AG08396 (cell line): ENCODE measurements around the gene FAM111A.

ENCODE experiments used
- DNase-seq: peaks from one replicate; pipeline ENCODE4 v3.0.0; 2012; ENCODE audit warnings: low spot score, mixed read lengths

Gene FAM111A

DNA sequence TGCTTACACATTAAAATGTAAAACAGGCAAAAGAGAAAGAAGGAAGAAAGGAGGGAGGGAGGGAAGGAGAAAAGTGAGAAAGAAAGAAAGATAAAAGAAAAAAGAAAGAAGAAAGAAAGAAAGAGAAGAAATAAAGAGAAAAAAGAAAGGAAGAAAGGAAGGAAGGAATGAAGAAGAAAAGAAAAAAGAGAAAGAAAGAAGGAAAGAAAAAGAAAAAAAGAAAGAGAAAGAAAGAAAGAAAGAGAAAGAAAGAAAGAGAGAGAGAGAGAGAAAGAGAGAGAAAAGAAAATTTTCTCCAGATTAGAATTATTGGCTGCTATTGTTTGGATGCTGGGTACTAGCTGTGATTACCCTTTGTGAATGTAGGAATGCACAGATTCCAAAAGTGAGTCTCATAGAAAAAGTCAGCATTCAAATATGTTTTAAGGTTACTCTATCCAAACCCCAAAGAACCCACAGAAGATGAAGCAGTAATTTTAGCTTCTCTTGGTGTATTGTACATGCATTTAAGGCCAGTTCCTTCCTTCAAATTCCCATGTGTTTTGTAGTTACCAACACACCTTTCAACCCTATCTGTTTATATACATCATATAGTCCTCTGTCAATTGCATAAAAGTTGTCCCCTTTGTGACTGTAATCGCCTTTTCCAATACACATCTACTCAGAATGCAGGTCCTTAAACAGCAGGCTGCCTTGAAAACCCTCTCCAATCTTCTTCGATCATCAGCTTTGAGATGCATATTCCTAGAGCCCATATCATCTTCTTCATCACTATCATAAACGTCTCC is 789 bp upstream of the FAM111A start:
- peak; percentile 67 for DNase-seq

DNA sequence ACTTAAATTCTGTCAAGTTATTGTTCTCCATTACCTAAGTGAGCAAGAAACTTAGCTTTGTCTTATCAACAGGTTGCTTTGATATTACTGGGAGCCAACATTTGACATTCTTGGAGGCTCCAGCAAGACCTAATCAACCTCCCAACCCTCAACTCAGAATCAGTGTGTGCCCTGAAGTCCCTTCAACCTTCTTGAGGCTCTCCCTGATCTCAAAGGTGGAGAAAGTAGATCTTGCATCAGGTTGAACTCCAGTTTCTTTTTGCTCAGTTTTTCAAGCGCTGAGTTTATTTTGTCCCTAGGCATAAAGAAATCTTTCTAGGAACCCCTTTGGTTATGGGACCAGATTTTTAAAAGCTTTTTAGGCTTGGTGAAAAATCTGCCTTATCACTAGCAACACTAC is 1.4 kb downstream of the FAM111A start:
- DNase-seq = no peak

DNA sequence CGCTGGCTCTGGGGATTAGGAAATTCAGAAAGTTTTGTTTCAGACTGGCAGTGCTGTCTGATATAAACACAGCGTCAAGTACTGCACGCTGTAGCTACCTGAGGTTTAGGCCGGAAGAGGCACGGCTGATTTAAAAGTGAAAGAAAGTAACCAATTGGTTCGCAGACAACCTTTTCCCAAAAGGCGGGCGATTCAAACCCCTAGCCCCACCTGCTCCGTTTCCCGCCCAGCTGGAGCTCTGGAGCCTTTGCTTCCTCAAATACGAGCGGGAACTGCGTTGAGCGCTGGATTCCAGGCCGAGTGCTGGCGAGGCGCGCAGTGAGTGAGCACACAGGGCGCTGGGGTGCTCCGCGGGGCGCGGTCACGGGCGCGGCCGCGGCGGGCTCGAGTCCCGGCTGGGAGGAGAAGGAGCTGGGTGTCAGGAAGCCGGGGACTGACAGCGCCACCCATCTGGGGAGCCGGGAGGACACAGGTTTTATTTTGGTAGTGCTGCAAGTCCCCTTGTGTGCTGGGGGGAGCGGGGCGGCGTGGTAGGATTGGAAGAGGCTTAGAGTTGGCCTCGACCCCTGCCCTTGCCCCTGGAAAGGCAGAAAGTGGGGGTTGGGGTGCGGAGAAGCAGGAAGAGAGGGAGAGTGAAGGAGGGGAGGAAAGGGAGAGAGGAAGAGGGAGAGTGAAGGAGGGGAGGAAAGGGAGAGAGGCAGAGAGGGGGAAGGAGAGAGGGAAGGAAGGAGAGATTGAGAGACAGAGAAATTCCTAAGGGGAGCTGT is 2.1 kb downstream of the FAM111A start:
- DNase-seq = peak; percentile 87

- DNase-seq = peak; percentile 17
Measured at GRCh38 chr11:59145534-59145933, 2.9 kb downstream of the FAM111A start.

DNA sequence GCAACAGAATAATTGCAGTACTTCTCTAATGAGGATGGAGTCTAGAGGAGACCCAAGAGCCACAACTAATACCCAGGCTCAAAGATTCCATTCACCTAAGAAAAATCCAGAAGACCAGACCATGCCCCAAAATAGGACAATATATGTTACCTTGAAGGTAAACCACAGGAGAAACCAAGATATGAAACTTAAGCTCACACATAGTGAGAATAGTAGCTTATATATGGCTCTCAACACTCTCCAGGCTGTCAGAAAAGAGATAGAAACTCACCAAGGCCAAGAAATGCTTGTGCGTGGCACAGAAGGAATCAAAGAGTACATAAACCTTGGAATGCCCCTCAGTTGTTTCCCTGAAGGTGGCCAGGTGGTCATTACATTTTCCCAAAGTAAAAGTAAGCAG is 9.1 kb downstream of the FAM111A start:
- no peak for DNase-seq

DNA sequence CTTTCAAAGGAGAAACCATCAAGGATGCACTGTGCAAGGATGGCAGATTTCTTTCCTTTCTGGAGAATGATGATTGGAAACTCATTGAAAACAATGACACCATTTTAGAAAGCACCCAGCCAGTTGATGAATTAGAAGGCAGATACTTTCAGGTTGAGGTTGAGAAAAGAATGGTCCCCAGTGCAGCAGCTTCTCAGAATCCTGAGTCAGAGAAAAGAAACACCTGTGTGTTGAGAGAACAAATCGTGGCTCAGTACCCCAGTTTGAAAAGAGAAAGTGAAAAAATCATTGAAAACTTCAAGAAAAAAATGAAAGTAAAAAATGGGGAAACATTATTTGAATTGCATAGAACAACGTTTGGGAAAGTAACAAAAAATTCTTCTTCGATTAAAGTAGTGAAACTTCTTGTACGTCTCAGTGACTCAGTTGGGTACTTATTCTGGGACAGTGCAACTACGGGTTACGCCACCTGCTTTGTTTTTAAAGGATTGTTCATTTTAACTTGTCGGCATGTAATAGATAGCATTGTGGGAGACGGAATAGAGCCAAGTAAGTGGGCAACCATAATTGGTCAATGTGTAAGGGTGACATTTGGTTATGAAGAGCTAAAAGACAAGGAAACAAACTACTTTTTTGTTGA is 9.8 kb downstream of the FAM111A start:
- no peak for DNase-seq

GRCh38 chr11:59154610-59155009 is 12.0 kb downstream of the FAM111A start:
- DNase-seq = no peak

GRCh38 chr11:59157433-59157832 is 14.8 kb downstream of the FAM111A start:
- DNase-seq = no peak

GRCh38 chr11:59158206-59159068 is 15.8 kb downstream of the FAM111A start:
- DNase-seq = peak; percentile 71

DNA sequence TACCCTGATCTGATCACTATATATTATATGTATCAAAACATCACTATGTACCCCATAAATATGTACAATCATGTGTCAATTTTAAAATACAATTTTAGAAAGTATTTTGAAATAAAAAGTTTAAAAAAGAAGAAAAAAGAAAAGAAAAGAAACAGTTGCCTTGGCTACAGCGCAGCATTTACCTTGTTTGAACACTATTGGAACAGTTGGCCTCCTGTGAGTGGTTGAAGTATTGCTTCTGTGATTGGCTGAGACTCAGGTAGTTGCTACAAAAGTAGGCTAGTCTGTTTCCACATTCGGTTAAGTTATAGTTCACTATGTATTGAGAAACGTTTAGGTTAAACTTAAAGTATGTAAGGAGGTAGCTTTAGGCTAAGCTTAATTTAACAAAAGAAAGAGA is 21.4 kb downstream of the FAM111A start:
- DNase-seq = no peak

- DNase-seq = peak; percentile 89
Measured at GRCh38 chr11:59171508-59172322, 29.1 kb downstream of the FAM111A start, which contains the start of gene DTX4. Gene DTX4 (plus strand): TSS chr11:59172132. CDS start chr11:59172596, 464 bp downstream.

DNA sequence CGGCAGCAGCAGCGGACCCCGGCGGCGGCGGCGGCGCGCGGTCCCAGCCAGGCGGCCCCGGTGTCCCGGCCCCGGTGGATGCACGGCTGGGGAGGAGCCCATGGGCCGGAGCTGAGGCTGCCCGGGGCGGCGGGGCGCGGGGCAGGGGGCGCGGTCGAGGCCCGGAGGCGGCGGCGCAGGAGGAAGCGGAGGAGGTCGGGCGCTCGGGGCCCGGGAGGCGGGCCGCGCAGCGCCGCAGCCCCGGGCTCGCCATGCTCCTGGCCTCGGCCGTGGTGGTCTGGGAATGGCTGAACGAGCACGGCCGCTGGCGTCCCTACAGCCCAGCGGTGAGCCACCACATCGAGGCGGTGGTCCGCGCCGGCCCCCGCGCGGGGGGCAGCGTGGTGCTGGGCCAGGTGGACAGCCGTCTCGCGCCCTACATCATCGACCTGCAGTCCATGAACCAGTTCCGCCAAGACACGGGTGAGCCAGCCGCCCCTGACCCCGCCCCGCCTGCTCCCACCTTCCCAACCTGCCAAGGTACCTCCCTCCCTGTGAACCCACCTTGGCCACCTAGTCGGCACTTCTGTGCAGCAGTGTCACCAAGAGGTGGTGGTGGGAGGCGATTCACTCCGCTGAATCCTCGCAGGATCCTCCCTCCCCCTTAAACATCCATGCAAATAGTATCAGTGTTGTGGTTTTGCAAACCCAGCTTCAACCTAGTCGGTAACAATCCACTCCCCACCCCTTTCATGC is 29.9 kb downstream of the FAM111A start:
- peak; percentile 47 for DNase-seq

DNA sequence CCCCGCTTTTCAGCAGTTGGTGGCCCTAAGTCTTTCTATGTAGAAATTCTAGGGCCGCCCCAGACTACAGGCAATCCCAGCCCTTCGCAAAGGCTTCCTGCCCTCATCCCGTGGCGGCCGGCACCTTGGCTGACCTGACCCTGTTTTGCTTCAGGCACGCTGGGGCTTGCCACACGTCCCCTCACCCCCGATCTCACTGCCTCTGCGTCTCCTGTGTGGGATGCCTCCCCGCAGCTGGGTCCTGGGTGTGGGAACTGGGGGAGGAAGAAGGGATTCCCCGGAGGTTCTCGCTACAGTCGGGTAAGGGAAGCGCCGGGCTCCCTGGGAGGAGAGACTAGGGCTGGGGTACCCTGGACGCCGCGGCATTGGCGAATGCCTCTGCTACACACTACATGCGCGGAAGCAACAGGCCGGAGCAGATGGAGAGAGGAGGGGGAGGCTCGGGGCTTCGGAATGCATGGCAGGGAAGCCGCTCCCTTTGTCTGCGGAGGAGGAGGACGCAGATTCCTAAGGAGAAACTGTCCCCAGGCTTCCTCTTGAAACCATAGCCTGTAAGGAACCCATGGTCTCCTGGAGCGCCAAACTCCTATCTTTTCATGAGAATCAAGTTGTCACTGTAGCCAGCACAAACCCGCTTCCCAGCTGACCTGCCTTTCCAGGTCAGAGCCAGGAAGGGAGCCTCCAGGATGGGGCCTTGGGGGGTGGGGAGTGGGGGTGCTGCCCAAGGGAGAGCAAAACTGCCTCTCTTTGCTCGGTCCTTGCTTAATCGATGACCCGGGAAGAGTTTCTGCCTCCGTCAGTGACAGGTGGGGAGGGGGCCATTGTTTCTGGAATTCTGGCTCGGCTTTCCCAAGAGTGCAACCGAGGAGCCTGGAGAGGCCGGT is 30.7 kb downstream of the FAM111A start:
- DNase-seq = no peak

DNA sequence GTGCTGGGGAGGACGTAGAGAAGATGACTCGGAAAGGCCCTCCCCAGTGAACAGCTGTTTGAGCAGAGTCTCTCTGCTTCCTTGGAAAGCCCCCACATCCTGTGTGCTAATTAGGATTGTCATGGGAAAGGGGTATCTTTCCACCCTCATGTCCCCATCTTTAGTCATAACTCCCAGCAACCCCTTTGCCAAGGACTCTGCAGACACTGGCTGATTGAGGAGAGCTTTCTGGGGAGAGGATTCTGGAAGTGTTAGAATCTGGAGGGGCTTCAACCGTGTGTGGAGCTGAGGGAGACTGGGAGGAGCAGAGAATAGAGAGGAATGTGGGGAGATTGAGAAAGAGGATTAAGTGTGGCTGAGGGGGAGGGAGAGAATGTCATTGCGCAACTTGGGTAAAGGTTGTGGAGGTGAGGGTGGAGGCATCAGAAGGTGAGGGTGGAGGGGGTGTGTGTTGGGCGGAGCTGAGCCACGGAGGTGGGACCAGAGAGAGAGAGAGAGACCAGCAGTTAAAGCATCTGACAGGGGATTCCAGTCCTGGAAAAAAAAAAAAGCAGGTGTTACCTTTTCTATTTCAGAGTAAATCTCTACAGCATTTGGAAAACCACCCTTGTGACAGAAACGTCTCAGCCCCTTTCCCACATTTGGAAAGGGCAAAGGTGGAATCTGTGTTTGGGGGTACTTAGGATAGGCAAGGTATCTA is 31.5 kb downstream of the FAM111A start:
- no peak for DNase-seq

DNA sequence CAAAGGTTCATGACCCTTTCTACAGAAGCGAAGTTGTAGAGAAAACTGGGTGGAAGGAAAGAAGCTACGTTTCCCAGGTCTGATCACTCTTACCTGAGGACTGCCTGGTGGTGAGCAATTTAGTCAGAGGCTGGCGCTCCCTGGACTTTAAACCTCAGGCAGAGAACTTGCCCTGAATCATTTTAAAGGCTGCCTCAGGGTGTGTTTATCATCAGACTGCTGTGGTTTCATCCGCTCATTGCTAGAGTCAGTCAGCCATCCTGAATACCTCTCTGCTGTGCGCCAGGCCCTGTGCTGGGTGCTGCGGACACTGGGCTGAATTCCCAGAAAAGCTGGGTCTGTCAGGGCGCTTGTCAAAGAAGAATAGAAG is 32.0 kb downstream of the FAM111A start:
- no peak for DNase-seq

- no peak for DNase-seq
Measured at GRCh38 chr11:59175091-59175501, 32.4 kb downstream of the FAM111A start.

DNA sequence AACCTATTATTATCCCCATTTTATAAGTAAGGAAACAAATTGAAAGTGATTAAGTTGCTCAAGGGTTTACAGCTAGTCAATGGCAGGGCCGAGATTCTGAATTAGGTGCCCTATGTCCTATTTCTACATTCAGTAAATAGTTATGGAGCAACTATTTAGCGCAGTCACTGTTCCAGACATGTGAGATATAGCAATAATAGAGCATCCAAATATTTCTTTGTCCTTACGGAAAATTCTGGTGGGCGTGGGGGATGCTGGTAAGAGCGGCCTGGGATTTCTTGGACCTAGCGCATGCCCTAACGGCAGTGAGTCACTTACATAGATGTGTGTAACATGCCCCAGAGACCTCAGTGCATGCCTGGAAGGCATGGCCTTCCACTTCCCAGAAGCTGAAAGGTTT is 33.7 kb downstream of the FAM111A start:
- DNase-seq = no peak

DNA sequence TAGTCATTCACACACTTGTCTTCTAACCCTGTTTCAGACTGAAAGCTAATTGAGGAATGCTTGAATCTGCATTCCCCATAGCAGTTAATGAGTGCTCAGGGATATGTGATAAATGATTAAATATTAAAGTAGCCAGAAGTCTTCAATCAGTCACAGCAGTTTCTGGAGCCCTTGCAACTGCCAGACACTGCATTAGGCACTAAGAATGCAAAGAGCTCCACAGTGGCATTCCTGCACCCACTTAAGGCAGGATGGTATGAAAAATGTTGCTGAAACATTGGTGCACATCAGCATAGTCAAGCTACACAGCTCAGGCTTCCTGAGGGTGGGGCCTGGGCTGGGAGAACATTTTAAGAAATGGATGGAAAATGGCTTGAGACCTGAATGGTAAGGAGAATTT is 35.7 kb downstream of the FAM111A start:
- DNase-seq = no peak

GRCh38 chr11:59179121-59179520 is 36.5 kb downstream of the FAM111A start:
- no peak for DNase-seq
